ENCODE measurements around the gene HMCN1.
"Not testable (repeated sequence)": the region's sequence is repeated elsewhere in the genome, so short reads cannot be mapped to it uniquely, and the experiment has no call there.

The HMCN1 gene

GRCh38 chr1:186208405-186209129 lies 474.4 kb downstream of the HMCN1 start:
- no peak overlapping the region for H3K9ac ChIP-seq (ENCODE audit: low read length)
- no peak overlapping the region for H4K8ac ChIP-seq (ENCODE audit: low read depth, low read length)
- no peak overlapping the region for H2AFZ ChIP-seq (ENCODE audit: insufficient read depth, low read length, poor library complexity)
- H3K79me1 ChIP-seq (ENCODE audit: low read length) = no peaks in the 10 kb centered on the region
- H3K4me2 ChIP-seq (ENCODE audit: low read length) = no peak overlapping the region
- no peaks in the 10 kb centered on the region for H3K27me3 ChIP-seq (ENCODE audit: insufficient read depth, low read length)
- no peak overlapping the region for H3K23ac ChIP-seq (ENCODE audit: low read length)
- H3K79me2 ChIP-seq (ENCODE audit: control insufficient read depth, insufficient read depth, low read length, poor library complexity) = no peaks in the 10 kb centered on the region
- H3K4me3 ChIP-seq (ENCODE audit: low read depth, low read length) = no peak overlapping the region
- no peak overlapping the region for H2BK12ac ChIP-seq (ENCODE audit: low read length)
- H2BK120ac ChIP-seq (ENCODE audit: insufficient read depth, low read length, poor library complexity) = no peak overlapping the region
- H3K18ac ChIP-seq (ENCODE audit: low read length) = no peak overlapping the region
- H3K4me1 ChIP-seq (ENCODE audit: control insufficient read depth in 1 of 2, insufficient read depth in 2 of 2, low read length in 2 of 2) = peaks cover 2 to 3% of the 10 kb centered on the region in 2 experiments
- no CpG with 5 or more reads among the region's 4 CpGs for WGBS (ENCODE audit: extremely low coverage, insufficient coverage, insufficient read length)
- no peak overlapping the region for H2BK5ac ChIP-seq (ENCODE audit: low read depth, low read length, poor library complexity)
- no peak overlapping the region for H3K27ac ChIP-seq (ENCODE audit: low read depth, low read length)
- H3K9me3 ChIP-seq (ENCODE audit: insufficient read depth, low read depth, low read length) = no peaks in the 10 kb centered on the region
- H3K14ac ChIP-seq (ENCODE audit: low read length) = no peak overlapping the region
- no peak overlapping the region for H3K4ac ChIP-seq (ENCODE audit: low read depth, low read length)
- H4K12ac ChIP-seq (ENCODE audit: low read depth, low read length) = no peak overlapping the region
- DNase-seq = no peak
- no peak overlapping the region for H4K91ac ChIP-seq (ENCODE audit: low read depth, low read length)
- H2AK5ac ChIP-seq (ENCODE audit: low read length) = no peak overlapping the region
- H3K36me3 ChIP-seq (ENCODE audit: control insufficient read depth in 1 of 2, insufficient read depth in 2 of 2, low read length in 2 of 2) = no peaks in the 10 kb centered on the region

- Histone ChIP-seq H3K79me1 (ENCODE audit: low read length) (no peaks in the 10 kb centered on the region), H2AK5ac (ENCODE audit: low read length) (no peak overlapping the region), H4K91ac (ENCODE audit: low read depth, low read length) (no peak overlapping the region), H3K4me1 (ENCODE audit: control insufficient read depth in 1 of 2, insufficient read depth in 2 of 2, low read length in 2 of 2) (peaks cover 2 to 3% of the 10 kb centered on the region in 2 experiments), H3K79me2 (ENCODE audit: control insufficient read depth, insufficient read depth, low read length, poor library complexity) (no peaks in the 10 kb centered on the region), H3K23ac (ENCODE audit: low read length) (no peak overlapping the region), H2BK120ac (ENCODE audit: insufficient read depth, low read length, poor library complexity) (no peak overlapping the region), H3K4me2 (ENCODE audit: low read length) (no peak overlapping the region), H3K9ac (ENCODE audit: low read length) (no peak overlapping the region), H4K12ac (ENCODE audit: low read depth, low read length) (no peak overlapping the region), H3K27ac (ENCODE audit: low read depth, low read length) (no peak overlapping the region), H3K9me3 (ENCODE audit: insufficient read depth, low read depth, low read length) (no peaks in the 10 kb centered on the region), H3K18ac (ENCODE audit: low read length) (no peak overlapping the region), H4K8ac (ENCODE audit: low read depth, low read length) (no peak overlapping the region), H2AFZ (ENCODE audit: insufficient read depth, low read length, poor library complexity) (no peak overlapping the region), H3K14ac (ENCODE audit: low read length) (no peak overlapping the region), H3K36me3 (ENCODE audit: control insufficient read depth in 1 of 2, insufficient read depth in 2 of 2, low read length in 2 of 2) (no peaks in the 10 kb centered on the region), H3K4ac (ENCODE audit: low read depth, low read length) (no peak overlapping the region), H2BK5ac (ENCODE audit: low read depth, low read length, poor library complexity) (no peak overlapping the region), H2BK12ac (ENCODE audit: low read length) (no peak overlapping the region), H3K27me3 (ENCODE audit: insufficient read depth, low read length) (no peaks in the 10 kb centered on the region), H3K4me3 (ENCODE audit: low read depth, low read length) (no peak overlapping the region)
- no peak for DNase-seq
- WGBS (ENCODE audit: extremely low coverage, insufficient coverage, insufficient read length) = no CpG with 5 or more reads among the region's 10 CpGs
These were observed 476.1 kb downstream of the HMCN1 start for GRCh38 chr1:186210258-186210657.

GRCh38 chr1:186211583-186211982 lies 477.4 kb downstream of the HMCN1 start:
- not testable (repeated sequence) for H3K79me1 ChIP-seq (ENCODE audit: low read length); H2AK5ac ChIP-seq (ENCODE audit: low read length); H3K36me3 ChIP-seq (ENCODE audit: control insufficient read depth in 1 of 2, insufficient read depth in 2 of 2, low read length in 2 of 2); H2BK12ac ChIP-seq (ENCODE audit: low read length); H4K91ac ChIP-seq (ENCODE audit: low read depth, low read length); H3K4me1 ChIP-seq (ENCODE audit: control insufficient read depth in 1 of 2, insufficient read depth in 2 of 2, low read length in 2 of 2); H3K27me3 ChIP-seq (ENCODE audit: insufficient read depth, low read length); H3K4me3 ChIP-seq (ENCODE audit: low read depth, low read length); H3K4ac ChIP-seq (ENCODE audit: low read depth, low read length); H3K23ac ChIP-seq (ENCODE audit: low read length); H3K27ac ChIP-seq (ENCODE audit: low read depth, low read length); DNase-seq; H2BK120ac ChIP-seq (ENCODE audit: insufficient read depth, low read length, poor library complexity); H3K18ac ChIP-seq (ENCODE audit: low read length); H4K8ac ChIP-seq (ENCODE audit: low read depth, low read length); H4K12ac ChIP-seq (ENCODE audit: low read depth, low read length); H2BK5ac ChIP-seq (ENCODE audit: low read depth, low read length, poor library complexity); H3K4me2 ChIP-seq (ENCODE audit: low read length); H3K9me3 ChIP-seq (ENCODE audit: insufficient read depth, low read depth, low read length); H3K79me2 ChIP-seq (ENCODE audit: control insufficient read depth, insufficient read depth, low read length, poor library complexity); H2AFZ ChIP-seq (ENCODE audit: insufficient read depth, low read length, poor library complexity); H3K9ac ChIP-seq (ENCODE audit: low read length); H3K14ac ChIP-seq (ENCODE audit: low read length)

- H3K14ac ChIP-seq (ENCODE audit: low read length) = no peak overlapping the region
- no peak overlapping the region for H3K4me3 ChIP-seq (ENCODE audit: low read depth, low read length)
- no peak overlapping the region for H2BK5ac ChIP-seq (ENCODE audit: low read depth, low read length, poor library complexity)
- H3K36me3 ChIP-seq (ENCODE audit: control insufficient read depth in 1 of 2, insufficient read depth in 2 of 2, low read length in 2 of 2) = no peaks in the 10 kb centered on the region
- H4K8ac ChIP-seq (ENCODE audit: low read depth, low read length) = no peak overlapping the region
- H2BK120ac ChIP-seq (ENCODE audit: insufficient read depth, low read length, poor library complexity) = no peak overlapping the region
- H3K18ac ChIP-seq (ENCODE audit: low read length) = no peak overlapping the region
- no peak overlapping the region for H4K91ac ChIP-seq (ENCODE audit: low read depth, low read length)
- H3K27me3 ChIP-seq (ENCODE audit: insufficient read depth, low read length) = no peaks in the 10 kb centered on the region
- H3K9me3 ChIP-seq (ENCODE audit: insufficient read depth, low read depth, low read length) = no peaks in the 10 kb centered on the region
- no peak overlapping the region for H2AFZ ChIP-seq (ENCODE audit: insufficient read depth, low read length, poor library complexity)
- H3K4ac ChIP-seq (ENCODE audit: low read depth, low read length) = no peak overlapping the region
- no peak overlapping the region for H3K27ac ChIP-seq (ENCODE audit: low read depth, low read length)
- H3K23ac ChIP-seq (ENCODE audit: low read length) = no peak overlapping the region
- H3K4me2 ChIP-seq (ENCODE audit: low read length) = no peak overlapping the region
- H3K9ac ChIP-seq (ENCODE audit: low read length) = no peak overlapping the region
- peak; percentile 86 to 96 for DNase-seq
- H4K12ac ChIP-seq (ENCODE audit: low read depth, low read length) = no peak overlapping the region
- WGBS (ENCODE audit: extremely low coverage, insufficient coverage, insufficient read length) = no CpG with 5 or more reads among the region's 4 CpGs
- H2BK12ac ChIP-seq (ENCODE audit: low read length) = no peak overlapping the region
- no peaks in the 10 kb centered on the region for H3K79me2 ChIP-seq (ENCODE audit: control insufficient read depth, insufficient read depth, low read length, poor library complexity)
- no peaks in the 10 kb centered on the region for H3K79me1 ChIP-seq (ENCODE audit: low read length)
- H3K4me1 ChIP-seq (ENCODE audit: control insufficient read depth in 1 of 2, insufficient read depth in 2 of 2, low read length in 2 of 2) = peaks cover under 1 to 2% of the 10 kb centered on the region in 2 experiments
- no peak overlapping the region for H2AK5ac ChIP-seq (ENCODE audit: low read length)
These were observed 478.5 kb downstream of the HMCN1 start for GRCh38 chr1:186212568-186213224.

Data from trophoblast cell (in vitro differentiated cells and primary cell).